NCI-H1436 treated with DMSO at 0.1 percent for 48 hours (cell line): ENCODE results near the gene LRP8.

Source experiments
- DNase-seq: peaks from one replicate; lab custom pipeline; 2025; lab: John Stamatoyannopoulos, UW

Gene LRP8

GRCh38 chr1:53304527-53304926, 23.3 kb downstream of the LRP8 start:
- no peak for DNase-seq

GRCh38 chr1:53303726-53304515, 23.9 kb downstream of the LRP8 start:
- no peak for DNase-seq

- DNase-seq = no peak
Observed at GRCh38 chr1:53303243-53303642, 24.6 kb downstream of the LRP8 start.

- DNase-seq = no peak
Observed at GRCh38 chr1:53299233-53299632, 28.6 kb downstream of the LRP8 start.

GRCh38 chr1:53298045-53298637, 29.7 kb downstream of the LRP8 start:
- DNase-seq = no peak

- DNase-seq = no peak
Observed at GRCh38 chr1:53297195-53297594, 30.7 kb downstream of the LRP8 start.

- no peak for DNase-seq
Observed at GRCh38 chr1:53296117-53296749, 31.6 kb downstream of the LRP8 start.

GRCh38 chr1:53295726-53296116, 32.1 kb downstream of the LRP8 start:
- no peak for DNase-seq

- no peak for DNase-seq
Observed at GRCh38 chr1:53295295-53295694, 32.6 kb downstream of the LRP8 start.

- no peak for DNase-seq
Observed at GRCh38 chr1:53294567-53294966, 33.3 kb downstream of the LRP8 start.

GRCh38 chr1:53294061-53294460, 33.8 kb downstream of the LRP8 start:
- DNase-seq = no peak

- DNase-seq = no peak
Observed at GRCh38 chr1:53293123-53293522, 34.7 kb downstream of the LRP8 start.

GRCh38 chr1:53292690-53293089, 35.2 kb downstream of the LRP8 start:
- DNase-seq = no peak

- DNase-seq = no peak
Observed at GRCh38 chr1:53291574-53291973, 36.3 kb downstream of the LRP8 start.

- DNase-seq = no peak
Observed at GRCh38 chr1:53288790-53289429, 39.0 kb downstream of the LRP8 start.

- DNase-seq = no peak
Observed at GRCh38 chr1:53288002-53288789, 39.7 kb downstream of the LRP8 start.

GRCh38 chr1:53286955-53287354, 40.9 kb downstream of the LRP8 start:
- no peak for DNase-seq

- DNase-seq = no peak
Observed at GRCh38 chr1:53285969-53286760, 41.7 kb downstream of the LRP8 start.

GRCh38 chr1:53285546-53285945, 42.3 kb downstream of the LRP8 start:
- DNase-seq = no peak

- no peak for DNase-seq
Observed at GRCh38 chr1:53284224-53285020, 43.4 kb downstream of the LRP8 start.
